Measurements from ENCODE around the gene TTLL9. TPM values are rescaled to one million over a fixed set of nuclear protein-coding genes. Genes with fewer than 3 reads are reported as not detected.
A peak's percentile ranks its signal among the peaks of the same experiment; 100 is the strongest.

TTLL9 gene
- total RNA-seq, 2 donors from 2014 or later = not detected

DNA sequence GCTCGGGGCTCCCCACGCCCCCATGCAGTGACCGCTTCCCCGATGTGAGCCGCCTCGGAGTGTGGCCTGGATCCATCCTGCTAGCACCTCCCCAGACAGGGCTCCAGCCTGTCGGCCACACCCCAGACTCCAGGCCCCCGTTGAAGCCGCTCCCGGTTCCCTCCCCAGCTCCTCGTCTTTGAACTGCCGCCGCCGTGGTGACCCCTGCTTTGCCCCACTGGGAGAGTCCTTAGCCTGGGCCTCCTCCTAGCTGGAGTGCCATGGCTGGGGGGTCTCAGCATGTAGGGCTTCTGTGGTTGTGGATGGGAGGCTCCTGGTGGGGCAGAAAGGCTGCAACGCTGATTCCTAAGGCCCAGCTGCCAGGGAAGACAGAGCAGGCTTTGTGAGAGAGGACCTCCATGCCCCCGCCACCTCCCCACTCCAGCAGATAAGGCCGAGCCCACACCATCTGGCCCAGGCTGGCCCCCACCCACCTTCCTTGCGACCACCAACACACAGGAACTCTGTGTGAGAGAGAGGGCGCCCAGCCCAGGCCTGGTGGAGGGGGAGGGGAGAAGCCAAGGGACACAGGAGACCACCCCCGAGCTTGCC, 36.4 kb upstream of the TTLL9 start:
- no peak overlapping the region for H3K27ac Mint-ChIP-seq
- ATAC-seq = no peak

DNA sequence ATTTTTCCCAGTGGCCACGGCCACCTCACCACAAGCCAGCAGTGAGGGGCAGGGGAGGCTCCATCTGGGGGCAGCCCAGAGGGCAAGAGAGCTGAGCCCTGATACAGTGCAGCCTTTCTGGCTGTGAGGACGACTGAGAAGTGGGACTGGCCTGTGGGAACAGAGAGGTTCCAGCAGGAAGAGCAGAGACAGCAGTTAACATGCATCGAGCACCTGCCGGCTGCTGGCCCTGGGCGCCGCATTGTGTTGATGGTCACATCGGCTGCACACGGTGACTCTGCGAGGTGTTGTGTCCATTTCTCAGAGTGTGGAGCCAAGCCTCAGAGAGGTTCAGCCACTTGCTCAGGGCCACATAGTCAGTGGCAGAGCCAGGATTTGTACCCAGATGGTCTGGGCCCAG, 34.9 kb upstream of the TTLL9 start:
- ATAC-seq (no peak), DNase-seq (ENCODE audit: low spot score in 2 of 2) (no peak)
- Mint-ChIP-seq H3K9me3 (no peaks in the 10 kb centered on the region), H3K36me3 (no peaks in the 10 kb centered on the region), H3K27ac (no peak overlapping the region)

More for the DNA sequence above, 36.4 kb upstream of the TTLL9 start:
- Mint-ChIP-seq H3K36me3 (no peaks in the 10 kb centered on the region), H3K9me3 (no peaks in the 10 kb centered on the region)
- no peak for DNase-seq (ENCODE audit: low spot score in 2 of 2)

DNA sequence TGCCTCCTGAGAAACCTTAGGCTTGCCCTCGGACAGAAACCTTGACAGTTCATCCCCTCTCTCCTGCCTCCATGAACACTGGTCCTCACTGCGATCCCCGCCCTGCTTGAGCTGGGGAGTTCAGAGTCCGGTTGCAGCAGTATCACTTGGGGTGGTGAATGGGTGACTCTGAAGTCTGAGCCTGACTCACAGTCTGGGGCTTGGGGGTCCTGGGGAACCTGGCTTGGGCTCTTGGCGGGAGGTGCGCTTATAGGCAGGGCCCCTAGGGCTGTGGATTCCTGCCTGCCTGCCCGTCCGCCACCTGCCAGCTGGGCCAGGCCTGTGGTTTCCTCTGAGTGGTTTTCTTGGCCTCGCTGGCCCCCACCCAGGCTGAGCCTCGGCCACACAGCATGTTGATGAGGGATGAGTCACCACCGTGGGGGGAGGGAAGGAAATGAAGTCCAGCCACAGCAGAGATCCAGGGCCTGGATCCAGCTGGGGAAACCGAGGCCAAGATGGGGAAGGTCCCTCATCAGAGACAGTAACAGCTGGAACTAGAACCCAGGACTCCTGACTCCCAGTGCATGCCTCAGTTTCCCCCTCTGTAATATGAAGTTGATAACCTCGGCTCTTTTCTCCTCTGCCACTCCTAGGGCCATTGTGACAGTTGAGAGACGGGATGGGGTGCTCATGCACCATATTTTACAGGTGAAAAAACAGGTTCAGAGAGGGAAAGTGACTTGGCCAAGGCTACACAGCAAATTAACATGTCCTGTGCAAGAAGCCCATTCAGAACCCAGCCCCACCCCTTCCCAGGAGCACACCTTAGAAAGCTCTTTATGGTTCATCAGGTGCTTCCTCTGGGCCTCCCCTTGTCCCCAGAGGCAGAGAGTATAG, 34.2 kb upstream of the TTLL9 start:
- no peaks in the 10 kb centered on the region for H3K9me3 Mint-ChIP-seq
- H3K27ac Mint-ChIP-seq = no peak overlapping the region
- H3K36me3 Mint-ChIP-seq = no peaks in the 10 kb centered on the region
- ATAC-seq = peak in 1 of 2 donors; percentile 81
- DNase-seq (ENCODE audit: low spot score in 2 of 2) = peak in 1 of 2 donors; percentile 77

DNA sequence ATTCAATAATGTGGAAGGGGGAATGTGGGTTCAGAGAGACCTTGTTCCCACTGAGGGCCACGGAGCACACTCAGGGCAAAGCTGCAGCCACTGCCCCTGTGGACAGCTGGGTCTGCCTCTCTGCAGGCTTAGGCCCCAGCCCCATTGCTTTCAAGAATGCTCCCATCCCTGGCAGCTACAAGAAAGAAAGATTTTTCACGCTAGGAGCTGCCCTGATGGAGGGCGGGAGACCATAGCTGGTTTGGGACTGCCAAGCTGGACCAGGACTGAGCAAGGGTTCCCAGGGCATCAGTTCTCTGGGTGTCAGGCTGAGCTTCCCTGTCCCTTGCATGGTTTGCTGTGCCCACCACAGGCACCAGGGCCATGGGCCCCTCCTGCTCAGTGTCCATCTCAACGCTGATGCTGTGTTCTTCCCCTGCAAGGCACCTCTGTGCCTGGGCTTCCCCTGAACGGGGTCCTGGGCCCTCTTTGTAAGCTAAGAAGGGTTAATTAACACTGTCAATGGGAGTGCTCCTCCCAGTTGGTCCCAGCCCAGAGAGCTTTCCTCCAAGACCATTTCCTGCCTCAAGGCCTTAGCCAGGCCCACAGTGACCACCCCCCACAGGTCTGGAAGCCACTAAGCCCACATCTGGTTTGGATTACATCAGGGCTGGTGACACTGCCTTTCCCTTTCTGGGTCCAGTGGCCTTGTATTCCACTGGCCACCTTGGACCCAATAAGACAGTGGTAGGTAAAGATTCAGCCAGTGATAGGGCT, 33.4 kb upstream of the TTLL9 start:
- no peak for DNase-seq (ENCODE audit: low spot score in 2 of 2)
- no peaks in the 10 kb centered on the region for H3K36me3 Mint-ChIP-seq
- no peak overlapping the region for H3K27ac Mint-ChIP-seq
- ATAC-seq = no peak
- H3K9me3 Mint-ChIP-seq = no peaks in the 10 kb centered on the region

DNA sequence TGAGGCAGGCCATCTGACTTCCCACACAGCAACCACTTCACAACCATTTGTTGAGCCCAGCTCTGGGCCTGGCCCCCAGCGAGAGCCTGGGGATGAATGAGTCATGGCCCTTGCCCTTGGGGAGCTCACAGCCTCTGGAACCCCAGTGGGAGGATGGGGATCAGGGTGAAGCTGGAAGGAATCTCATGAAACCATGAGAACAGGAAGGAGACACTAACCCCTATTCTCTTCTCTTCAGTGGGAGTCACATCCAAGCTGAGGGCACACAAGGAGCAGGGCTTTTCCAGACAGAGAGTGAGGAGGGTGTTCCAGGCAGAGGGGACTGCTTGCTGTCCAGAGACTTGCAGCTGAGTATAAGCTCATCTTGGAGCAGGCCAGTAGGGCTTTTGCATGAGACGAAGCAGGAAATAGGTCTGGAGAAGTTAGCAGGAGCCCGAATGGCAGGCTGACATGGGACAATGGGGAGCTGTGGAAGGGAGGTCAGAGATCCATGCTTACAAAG, 32.5 kb upstream of the TTLL9 start:
- ATAC-seq (no peak), DNase-seq (ENCODE audit: low spot score in 2 of 2) (no peak)
- Mint-ChIP-seq H3K36me3 (no peaks in the 10 kb centered on the region), H3K9me3 (no peaks in the 10 kb centered on the region), H3K27ac (no peak overlapping the region)

DNA sequence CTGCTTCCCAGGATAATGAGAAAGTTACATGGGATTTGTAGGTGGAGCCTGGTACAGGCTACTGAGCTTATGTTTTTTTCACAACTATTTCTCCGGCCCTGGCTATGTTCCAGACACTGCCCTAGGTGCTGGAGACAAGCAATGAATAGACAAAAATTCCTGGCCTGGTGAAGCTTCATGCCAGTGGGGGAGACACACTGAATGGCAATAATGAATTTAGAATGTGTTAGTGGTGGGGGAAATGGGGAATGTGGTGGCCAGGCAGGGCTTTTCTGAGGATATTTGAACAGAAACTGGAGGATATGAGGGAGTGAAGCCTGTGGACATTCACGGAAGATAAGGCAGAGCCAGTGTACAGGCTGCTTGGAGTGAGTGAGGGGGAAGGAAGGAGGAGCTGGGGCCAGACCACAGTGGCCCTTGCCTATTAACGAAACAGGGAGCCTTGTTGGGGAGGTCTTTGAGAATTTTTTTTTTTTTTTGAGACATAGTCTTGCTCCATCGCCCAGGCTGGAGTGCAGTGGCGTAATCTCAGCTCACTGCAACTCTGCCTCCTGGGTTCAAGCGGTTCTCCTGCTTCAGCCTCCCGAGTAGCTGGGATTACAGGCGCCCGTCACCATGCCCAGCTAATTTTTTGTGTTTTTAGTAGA, 31.7 kb upstream of the TTLL9 start:
- no peaks in the 10 kb centered on the region for H3K36me3 Mint-ChIP-seq
- no peak overlapping the region for H3K27ac Mint-ChIP-seq
- no peak for ATAC-seq
- no peak for DNase-seq (ENCODE audit: low spot score in 2 of 2)
- no peaks in the 10 kb centered on the region for H3K9me3 Mint-ChIP-seq

DNA sequence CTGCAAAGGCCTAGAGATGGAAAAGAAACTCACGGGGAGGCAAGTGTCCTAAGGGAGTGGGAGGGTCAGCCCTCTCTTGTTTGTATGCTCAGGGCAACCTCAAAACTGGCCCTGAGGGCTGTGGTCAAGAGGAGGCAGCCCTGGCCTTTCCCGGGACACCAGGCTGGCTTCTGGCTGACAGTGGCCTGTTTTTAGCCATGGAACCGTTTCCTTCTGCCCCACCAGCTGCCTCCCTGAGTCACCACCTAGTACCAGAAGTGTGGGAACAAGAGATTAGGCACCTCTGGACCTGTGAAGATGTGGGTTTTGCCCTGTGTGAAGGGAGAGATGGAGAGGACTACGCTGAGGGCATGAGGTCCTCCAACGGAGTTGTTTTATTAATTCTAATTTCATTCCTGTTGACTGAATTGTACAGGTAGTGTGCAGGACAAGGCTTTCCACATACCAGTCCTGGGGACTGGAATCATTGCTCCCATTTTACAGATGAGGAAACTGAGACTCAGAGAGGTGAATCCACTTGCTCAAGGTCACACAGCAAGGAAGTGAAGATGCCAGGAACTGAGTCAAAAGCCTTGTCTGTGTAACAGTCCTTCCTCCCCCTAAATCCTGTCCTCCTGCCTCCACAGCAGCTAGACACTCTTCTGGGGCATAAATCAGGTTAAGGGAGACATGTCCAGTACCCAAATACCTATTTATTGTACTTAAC, 30.5 kb upstream of the TTLL9 start:
- no peaks in the 10 kb centered on the region for H3K9me3 Mint-ChIP-seq
- no peaks in the 10 kb centered on the region for H3K36me3 Mint-ChIP-seq
- ATAC-seq (no peak), DNase-seq (ENCODE audit: low spot score in 2 of 2) (no peak)
- no peak overlapping the region for H3K27ac Mint-ChIP-seq

DNA sequence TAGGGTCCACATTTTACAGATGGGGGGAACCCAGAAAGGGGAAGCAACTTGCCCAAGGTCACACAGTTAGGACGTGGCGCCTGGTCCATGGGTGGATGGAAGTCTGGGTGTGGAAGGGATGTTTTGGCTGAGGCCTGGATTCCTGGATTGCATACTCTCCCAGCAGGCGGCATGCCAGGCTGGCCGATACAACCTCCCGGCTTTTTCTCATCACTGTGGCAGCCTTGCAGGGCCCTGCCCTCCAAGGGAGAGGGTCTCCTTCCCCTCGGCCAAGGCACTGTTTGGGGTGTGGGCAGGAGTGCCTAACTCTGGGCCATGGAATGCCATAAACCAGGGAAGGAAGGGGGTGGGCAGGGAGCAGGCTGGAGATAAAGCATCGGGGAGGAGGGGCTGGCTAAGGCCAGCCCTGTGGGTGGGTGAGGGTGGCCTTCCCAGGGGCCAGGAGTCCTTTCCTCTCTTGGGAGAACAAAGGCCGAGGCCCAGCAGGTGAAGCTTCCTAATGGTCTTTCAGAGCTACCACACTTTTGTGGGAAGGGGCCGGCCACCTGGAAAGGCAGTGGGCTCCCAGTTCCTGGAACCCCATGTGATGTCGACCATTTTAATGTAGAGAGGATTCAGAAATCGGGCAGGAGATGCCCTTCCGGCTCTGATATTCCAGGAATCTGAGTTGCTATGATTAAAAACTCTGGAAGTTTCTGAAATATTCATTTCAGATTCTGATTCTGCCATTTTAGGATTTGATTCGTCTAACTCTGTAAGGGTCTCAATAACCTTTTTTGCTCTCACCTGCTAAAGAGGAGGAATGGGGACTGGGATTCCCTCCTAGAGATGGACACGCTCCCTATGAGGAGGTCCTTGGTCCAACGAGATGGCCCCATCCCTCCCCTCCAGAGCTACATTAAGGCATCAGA, 29.3 kb upstream of the TTLL9 start:
- H3K36me3 Mint-ChIP-seq = no peaks in the 10 kb centered on the region
- H3K9me3 Mint-ChIP-seq = no peaks in the 10 kb centered on the region
- ATAC-seq (no peak), DNase-seq (ENCODE audit: low spot score in 2 of 2) (no peak)
- no peak overlapping the region for H3K27ac Mint-ChIP-seq

DNA sequence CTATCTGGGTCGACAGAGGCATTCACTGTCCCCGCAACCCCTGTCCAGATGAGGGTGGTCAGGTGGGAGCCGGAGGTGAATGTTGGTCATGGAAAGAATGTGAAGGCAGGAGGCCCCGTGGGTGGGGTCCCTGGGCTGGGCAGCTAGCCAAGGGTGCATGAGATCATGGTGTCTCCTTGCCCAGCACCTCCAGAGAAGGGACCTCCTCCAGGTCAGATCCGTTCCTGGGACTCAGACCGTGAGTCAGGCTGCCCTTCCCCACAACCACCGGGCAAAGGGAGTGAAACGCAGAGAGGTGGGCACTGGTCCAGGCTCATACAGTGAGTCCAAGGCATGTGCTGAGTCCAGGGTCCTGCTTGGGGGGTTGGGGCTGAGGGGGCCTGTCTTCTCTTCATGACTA, 28.5 kb upstream of the TTLL9 start:
- Mint-ChIP-seq H3K9me3 (no peaks in the 10 kb centered on the region), H3K36me3 (no peaks in the 10 kb centered on the region), H3K27ac (no peak overlapping the region)
- ATAC-seq (no peak), DNase-seq (ENCODE audit: low spot score in 2 of 2) (no peak)

DNA sequence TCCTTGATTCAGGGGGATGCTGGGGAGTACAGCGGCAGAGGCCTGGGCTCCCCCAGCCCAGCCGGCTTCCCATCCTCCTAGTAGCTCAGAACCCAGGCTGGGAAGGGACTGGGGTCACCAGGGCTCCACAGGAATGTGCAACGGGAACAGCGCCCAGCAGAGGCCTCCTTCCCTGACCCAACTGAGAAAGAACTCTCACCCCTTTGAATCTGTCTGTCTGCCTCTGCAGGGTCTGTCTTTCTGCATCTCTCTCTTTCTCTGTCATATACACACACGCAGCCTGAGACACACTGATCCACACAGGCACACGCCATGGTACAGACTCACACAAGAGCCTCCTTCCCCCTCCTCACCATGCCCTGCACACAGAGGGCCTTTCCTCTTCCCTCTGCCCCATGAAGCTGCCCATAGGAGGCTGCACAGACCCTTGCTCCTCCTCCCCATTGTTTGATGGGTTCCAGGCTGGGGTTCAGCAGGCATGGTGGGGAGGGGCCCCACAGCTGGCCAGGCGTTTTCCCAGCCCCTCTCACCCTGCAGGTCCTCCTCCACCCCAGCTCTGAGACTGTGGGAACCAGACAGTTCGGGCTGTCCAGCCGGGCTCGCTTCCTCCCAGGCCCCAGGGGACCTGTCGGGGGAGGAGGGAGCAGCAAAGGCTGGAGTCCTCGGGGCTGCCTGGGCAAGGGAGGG, 27.8 kb upstream of the TTLL9 start:
- Mint-ChIP-seq H3K9me3 (no peaks in the 10 kb centered on the region), H3K36me3 (no peaks in the 10 kb centered on the region), H3K27ac (no peak overlapping the region)
- ATAC-seq = no peak
- no peak for DNase-seq (ENCODE audit: low spot score in 2 of 2)

DNA sequence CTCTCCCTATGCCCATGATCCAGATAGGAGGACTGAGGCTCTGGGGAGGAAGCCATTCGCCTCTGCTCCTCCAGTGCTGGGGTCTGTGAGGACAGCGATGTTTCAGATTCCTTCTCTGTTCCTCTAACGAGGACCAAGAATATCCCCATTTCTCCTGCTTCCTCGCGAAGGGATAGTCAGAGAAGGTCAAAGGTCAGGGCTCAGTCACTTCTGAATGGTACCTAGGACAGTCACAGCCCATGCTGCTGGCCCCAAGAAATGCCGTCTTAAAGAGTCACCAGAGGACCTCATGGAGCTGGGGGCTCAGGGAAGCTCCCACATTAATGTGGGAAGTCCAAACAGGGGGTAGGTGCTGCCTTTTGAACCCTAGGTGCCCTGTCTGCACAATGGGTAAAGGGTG, 27.1 kb upstream of the TTLL9 start:
- ATAC-seq (no peak), DNase-seq (ENCODE audit: low spot score in 2 of 2) (no peak)
- no peaks in the 10 kb centered on the region for H3K9me3 Mint-ChIP-seq
- no peak overlapping the region for H3K27ac Mint-ChIP-seq
- H3K36me3 Mint-ChIP-seq = no peaks in the 10 kb centered on the region

DNA sequence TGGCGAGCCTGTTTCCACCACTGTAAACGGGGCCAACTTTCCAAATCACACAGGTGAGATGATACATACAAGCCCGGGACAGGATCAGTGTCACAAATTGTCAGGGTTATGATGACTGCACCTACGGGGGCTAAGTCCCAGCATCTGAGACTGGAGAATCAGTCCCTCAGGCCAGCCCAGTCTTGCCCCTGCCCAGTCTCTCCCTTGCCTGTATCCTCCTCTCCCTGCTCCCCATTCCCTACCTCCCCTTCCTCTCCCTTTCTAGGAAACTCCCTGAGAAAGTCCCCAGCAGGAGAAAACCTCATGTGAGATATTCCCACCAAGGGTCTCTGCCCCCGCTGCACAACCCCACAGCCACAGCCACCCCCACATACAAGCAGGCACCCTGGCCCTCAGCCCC, 26.6 kb upstream of the TTLL9 start:
- no peaks in the 10 kb centered on the region for H3K36me3 Mint-ChIP-seq
- DNase-seq (ENCODE audit: low spot score in 2 of 2) (no peak), ATAC-seq (no peak)
- peak overlapping the region in 1 of 2 donors; percentile 88 for H3K27ac Mint-ChIP-seq
- no peaks in the 10 kb centered on the region for H3K9me3 Mint-ChIP-seq

DNA sequence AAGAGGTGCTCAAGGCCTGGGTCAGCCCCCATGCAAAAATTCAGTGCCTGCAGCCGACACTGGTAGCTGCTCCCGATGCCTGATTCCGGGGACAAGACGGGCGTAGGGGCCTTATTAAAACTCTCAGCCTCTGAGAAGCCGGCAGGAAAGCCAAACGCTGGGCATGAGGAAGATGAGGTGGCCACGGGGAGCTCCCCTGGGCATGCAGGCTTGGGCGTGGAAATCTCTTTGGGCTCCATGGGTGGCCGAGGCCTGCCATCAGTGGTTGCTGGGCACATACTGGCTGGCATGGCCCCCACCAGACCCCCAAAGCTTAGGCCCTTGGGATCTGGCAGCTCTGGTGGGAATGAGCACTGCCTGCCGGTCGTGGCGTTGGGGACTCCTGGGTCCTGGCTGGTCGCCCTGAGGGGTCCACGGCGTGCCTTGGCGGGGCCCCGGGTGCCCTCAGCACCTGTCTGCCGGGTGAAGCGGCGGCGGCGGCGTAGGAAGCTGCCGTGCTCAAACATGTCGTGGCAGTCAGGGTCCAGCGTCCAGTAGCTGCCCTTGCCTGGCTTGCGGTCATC, 25.6 kb upstream of the TTLL9 start:
- H3K9me3 Mint-ChIP-seq = no peaks in the 10 kb centered on the region
- ATAC-seq = no peak

DNA sequence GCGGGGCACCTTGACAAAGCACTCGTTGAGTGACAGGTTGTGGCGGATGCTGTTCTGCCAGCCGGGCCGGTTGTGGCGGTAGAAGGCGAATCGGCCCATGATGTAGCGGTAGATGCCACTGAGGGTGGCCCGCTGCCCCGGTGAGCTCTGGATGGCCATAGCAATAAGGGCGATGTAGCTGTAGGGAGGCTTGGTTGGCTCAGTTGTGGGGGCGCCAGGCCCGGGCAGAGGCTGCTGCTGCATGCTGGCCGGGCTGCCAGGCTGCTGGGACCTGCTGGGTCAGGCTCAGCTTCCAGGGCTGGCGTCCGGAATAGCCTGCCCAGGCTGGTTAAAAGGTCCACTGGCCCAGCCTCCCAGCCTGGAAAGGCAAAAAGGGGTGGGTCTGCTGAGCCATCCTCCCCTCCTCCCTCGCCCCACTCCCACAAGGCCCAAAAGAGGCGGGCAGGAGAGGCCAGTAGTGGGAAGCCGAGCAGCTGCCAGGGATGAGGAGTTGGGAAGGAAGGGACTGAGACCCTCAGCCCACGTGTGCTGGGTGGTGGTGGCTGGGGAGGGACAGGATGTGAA, 25.1 kb upstream of the TTLL9 start, which contains the start of gene FOXS1:
FOXS1 (minus strand) TSS at position 305 of the 564 bp plus-strand sequence; CDS start at position 243, 62 bp downstream.
- DNase-seq (ENCODE audit: low spot score in 2 of 2) (no peak), ATAC-seq (no peak)
- Mint-ChIP-seq H3K27ac (no peak within 1 kb of the TSS), H3K9me3 (no peaks in the 10 kb centered on the region), H3K36me3 (no peaks in the 10 kb centered on the region)

More for the DNA sequence above, 25.6 kb upstream of the TTLL9 start:
- Mint-ChIP-seq H3K27ac (no peak overlapping the region), H3K36me3 (no peaks in the 10 kb centered on the region)
- no peak for DNase-seq (ENCODE audit: low spot score in 2 of 2)

All from activated naive CD4-positive, alpha-beta T cell treated with anti-CD3 and anti-CD28 coated beads, Interleukin-2, amount 50 U/mL, for 72 hours (primary cell).